ENCODE results near the gene DCC.

- TF ChIP-seq CTCF (IDR thresholded peaks at IDR 0.05) = no peak
- TF ChIP-seq POLR2A (IDR thresholded peaks at IDR 0.05) = no peak
Observed at GRCh38 chr18:52349498-52349897, 9.5 kb downstream of the DCC start.
